H9 (cell line): ENCODE data around the gene TERB1. TPM values are rescaled to one million over a fixed set of nuclear protein-coding genes. Genes with fewer than 3 reads are reported as not detected.
A peak's percentile ranks its signal among the peaks of the same experiment; 100 is the strongest.

Experiments
- DNase-seq: peaks from one replicate; pipeline ENCODE4 v3.0.0-alpha.2; 2017
- H2AFZ ChIP-seq: one replicate; pipeline ENCODE4 v1.6.1; 2013; ENCODE audit warnings: mild to moderate bottlenecking, low read length, control low read depth, moderate library complexity
- H2AK5ac ChIP-seq: 2 replicates; pipeline ENCODE4 v1.6.1; 2013; ENCODE audit warnings: low read length, control low read depth, mixed read lengths; ENCODE audit not compliant: insufficient read length
- H2BK120ac ChIP-seq: one replicate; pipeline ENCODE4 v1.6.1; 2013; ENCODE audit warnings: low read depth, mild to moderate bottlenecking, low read length, control low read depth, inconsistent platforms; ENCODE audit not compliant: poor library complexity, severe bottlenecking
- H2BK12ac ChIP-seq: 2 replicates; pipeline ENCODE4 v1.6.1; 2013; ENCODE audit warnings: low read length, control low read depth, mixed read lengths, low read depth; ENCODE audit not compliant: insufficient read length
- H2BK15ac ChIP-seq: 2 replicates; pipeline ENCODE4 v1.6.1; 2013; ENCODE audit warnings: low read depth, low read length, control low read depth
- H2BK20ac ChIP-seq: one replicate; pipeline ENCODE4 v1.6.1; 2013; ENCODE audit warnings: low read depth, mild to moderate bottlenecking, low read length, control low read depth, inconsistent platforms; ENCODE audit not compliant: poor library complexity, severe bottlenecking
- H2BK5ac ChIP-seq: 2 replicates; pipeline ENCODE4 v1.6.1; 2013; ENCODE audit warnings: low read length, control low read depth, mixed read lengths; ENCODE audit not compliant: insufficient read length
- H3K14ac ChIP-seq: 2 replicates; pipeline ENCODE4 v1.6.1; 2013; ENCODE audit warnings: low read length, control low read depth; ENCODE audit not compliant: insufficient read depth
- H3K18ac ChIP-seq: 2 replicates; pipeline ENCODE4 v1.6.1; 2013; ENCODE audit warnings: low read depth, mild to moderate bottlenecking, mixed read lengths, low read length, control low read depth; ENCODE audit not compliant: insufficient read length
- H3K23ac ChIP-seq: 2 replicates; pipeline ENCODE4 v1.6.1; 2013; ENCODE audit warnings: low read length, control low read depth, mixed read lengths, low read depth; ENCODE audit not compliant: insufficient read length
- H3K23me2 ChIP-seq: 2 replicates; pipeline ENCODE4 v1.6.1; 2013; ENCODE audit warnings: low read depth, mild to moderate bottlenecking, mixed read lengths, low read length, control low read depth; ENCODE audit not compliant: insufficient read length, poor library complexity, severe bottlenecking
- H3K27ac ChIP-seq: 2 replicates; pipeline ENCODE4 v1.5.1; 2013; ENCODE audit warnings: low read length, control low read depth, mixed read lengths, low read depth; ENCODE audit not compliant: insufficient read length
- H3K27me3 ChIP-seq: 2 replicates; pipeline ENCODE4 v1.6.1; 2013; ENCODE audit warnings: low read length, control low read depth, inconsistent platforms; ENCODE audit not compliant: insufficient read depth
- H3K4ac ChIP-seq: 2 replicates; pipeline ENCODE4 v1.6.1; 2013; ENCODE audit warnings: low read depth, mild to moderate bottlenecking, control low read depth, inconsistent platforms, low read length, moderate library complexity
- H3K4me1 ChIP-seq: 2 replicates; pipeline ENCODE4 v1.6.1; 2013; ENCODE audit warnings: low read length, control low read depth, inconsistent platforms; ENCODE audit not compliant: insufficient read depth
- H3K4me2 ChIP-seq: 2 replicates; pipeline ENCODE4 v1.6.1; 2013; ENCODE audit warnings: low read length, control low read depth, mixed read lengths; ENCODE audit not compliant: insufficient read length, insufficient read depth
- H3K56ac ChIP-seq: 2 replicates; pipeline ENCODE4 v1.6.1; 2013; ENCODE audit warnings: low read depth, mild to moderate bottlenecking, mixed read lengths, low read length, control low read depth; ENCODE audit not compliant: insufficient read length
- H3K79me1 ChIP-seq: 2 replicates; pipeline ENCODE4 v1.6.1; 2013; ENCODE audit warnings: low read depth, mild to moderate bottlenecking, moderate library complexity, low read length, control low read depth, inconsistent platforms; ENCODE audit not compliant: insufficient read depth, poor library complexity, severe bottlenecking
- H3K79me2 ChIP-seq: 2 replicates; pipeline ENCODE4 v1.6.1; 2013; ENCODE audit warnings: low read length, control low read depth, inconsistent platforms; ENCODE audit not compliant: insufficient read depth
- H3K9ac ChIP-seq: 2 replicates; pipeline ENCODE4 v1.6.1; 2013; ENCODE audit warnings: low read length, control low read depth, mixed read lengths; ENCODE audit not compliant: insufficient read length; ENCODE audit errors: extremely low read depth
- H3K9me3 ChIP-seq: one replicate; pipeline ENCODE4 v1.6.1; 2013; ENCODE audit warnings: low read depth, low read length, inconsistent platforms; ENCODE audit not compliant: control insufficient read depth
- H3T11ph ChIP-seq: one replicate; pipeline ENCODE4 v1.6.1; 2013; ENCODE audit warnings: mild to moderate bottlenecking, low read length, control low read depth, inconsistent platforms
- H4K20me1 ChIP-seq: one replicate; pipeline ENCODE4 v1.6.1; 2013; ENCODE audit not compliant: control insufficient read depth, insufficient read length, insufficient read depth
- H4K5ac ChIP-seq: 2 replicates; pipeline ENCODE4 v1.6.1; 2013; ENCODE audit warnings: low read depth, mild to moderate bottlenecking, mixed read lengths, low read length, control low read depth; ENCODE audit not compliant: insufficient read length
- H4K8ac ChIP-seq: replicated peaks from 2 replicates; pipeline ENCODE4 v1.6.1; 2013; ENCODE audit warnings: low read length, control low read depth, mixed read lengths, low read depth; ENCODE audit not compliant: insufficient read length
- H4K91ac ChIP-seq: 2 replicates; pipeline ENCODE4 v1.6.1; 2013; ENCODE audit warnings: low read depth, mild to moderate bottlenecking, moderate library complexity, mixed read lengths, low read length, control low read depth; ENCODE audit not compliant: insufficient read length
- H3K27ac Mint-ChIP-seq, 3 experiments: 2 replicates in 2 of 3; 3 replicates in 1 of 3; pipeline ENCODE4 v1.8.0; 2020 to 2021; ENCODE audit warnings: mixed read lengths in 3 of 3, mild to moderate bottlenecking in 1 of 3, moderate library complexity in 1 of 3
- H3K27me3 Mint-ChIP-seq: 2 replicates; pipeline ENCODE4 v1.8.0; 2021; ENCODE audit warnings: low read depth, mild to moderate bottlenecking, moderate library complexity, mixed read lengths
- H3K36me3 Mint-ChIP-seq, 3 experiments: 2 replicates in 2 of 3; 3 replicates in 1 of 3; pipeline ENCODE4 v1.8.0; 2020 to 2021; ENCODE audit warnings: low read depth in 3 of 3, mixed read lengths in 3 of 3; ENCODE audit not compliant: insufficient read depth in 1 of 3
- H3K4me1 Mint-ChIP-seq, 2 experiments: 2 replicates each; pipeline ENCODE4 v1.8.0; 2020; ENCODE audit warnings: mixed read lengths in 2 of 2
- H3K4me3 Mint-ChIP-seq, 2 experiments: 2 replicates in 1 of 2; 3 replicates in 1 of 2; pipeline ENCODE4 v1.8.0; 2020 to 2021; ENCODE audit warnings: mild to moderate bottlenecking in 2 of 2, mixed read lengths in 2 of 2, moderate library complexity in 1 of 2
- H3K9me3 Mint-ChIP-seq, 2 experiments: 2 replicates in 1 of 2; 3 replicates in 1 of 2; pipeline ENCODE4 v1.8.0; 2020; ENCODE audit warnings: mild to moderate bottlenecking in 2 of 2, mixed read lengths in 2 of 2, moderate library complexity in 1 of 2
- WGBS: extraction: QIAGEN DNeasy Blood & Tissue Kit; methylation state at CpG from one replicate; pipeline ENCODE4 v1.1.7; 2013; ENCODE audit warnings: missing lambda C conversion rate, low lambda C conversion rate, mixed read lengths; ENCODE audit not compliant: insufficient read length; ENCODE audit errors: extremely low coverage; 5-methylcytosine and 5-hydroxymethylcytosine counted together
- total RNA-seq: library from RNA; stranded (reverse); gene quantifications from 2 replicates; pipeline ENCODE4 v1.2.1, GENCODE V29; 2021
- TF ChIP-seq, protein P1 (sequence below): fragments of 200-600 bp; sonication (generic); conservative IDR thresholded peaks from 3 replicates; pipeline ENCODE4 v1.8.0; 2021; ENCODE audit warnings: antibody characterized with exemption, mild to moderate bottlenecking

The TERB1 gene
- total RNA-seq, 1 experiment from 2014 or later = not detected

DNA sequence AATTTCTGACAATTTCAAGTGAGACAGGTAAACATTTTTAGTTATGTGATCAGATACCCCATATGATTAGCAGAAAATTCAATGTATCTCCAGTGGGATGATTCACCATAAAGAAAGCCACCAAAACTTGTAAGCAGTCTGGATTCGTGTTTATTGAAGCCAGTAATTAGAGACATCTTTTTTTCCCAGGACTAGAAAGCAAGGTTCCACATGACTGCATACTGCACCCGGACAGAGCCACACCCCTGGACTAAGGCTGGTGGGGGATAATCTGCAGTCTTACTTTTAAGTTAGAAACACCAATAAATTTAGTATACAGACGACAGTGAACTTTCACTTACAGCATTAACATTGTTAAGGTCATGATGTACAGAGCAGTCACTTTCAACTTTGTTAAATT is 80.6 kb downstream of the TERB1 start:
- DNase-seq = no peak
- Histone ChIP-seq H4K20me1 (no peaks in the 10 kb centered on the region), H3K27me3 (no peaks in the 10 kb centered on the region), H4K91ac (no peak overlapping the region), H2AFZ (no peak overlapping the region), H3K23ac (no peak overlapping the region), H2BK12ac (no peak overlapping the region), H3K9me3 (no peaks in the 10 kb centered on the region), H3K18ac (no peak overlapping the region), H3K4me1 (no peaks in the 10 kb centered on the region), H3K79me2 (no peaks in the 10 kb centered on the region), H4K5ac (no peak overlapping the region), H3K4ac (no peak overlapping the region), H3K23me2 (no peaks in the 10 kb centered on the region), H2BK120ac (no peak overlapping the region), H3T11ph (no peak overlapping the region), H2AK5ac (no peak overlapping the region), H3K9ac (no peak overlapping the region), H4K8ac (no peak overlapping the region), H3K14ac (no peak overlapping the region), H2BK20ac (no peak overlapping the region), H3K56ac (no peak overlapping the region), H2BK5ac (no peak overlapping the region), H3K4me2 (no peak overlapping the region), H3K79me1 (no peaks in the 10 kb centered on the region), H3K27ac (no peak overlapping the region), H2BK15ac (no peak overlapping the region)
- peaks cover 28 to 70% (median 49%) of the 10 kb centered on the region in 3 experiments; a peak in 6 of 7 replicates for H3K36me3 Mint-ChIP-seq
- no CpG with 5 or more reads among the region's 3 CpGs for WGBS
- H3K4me1 Mint-ChIP-seq = peaks cover 0 to 6% of the 10 kb centered on the region in 2 experiments; a peak in 1 of 4 replicates
- H3K4me3 Mint-ChIP-seq = no peak overlapping the region
- no peaks in the 10 kb centered on the region for H3K27me3 Mint-ChIP-seq
- peak overlapping the region in 1 of 3 experiments; percentile 58; a peak in 1 of 7 replicates for H3K27ac Mint-ChIP-seq
- TF ChIP-seq, protein P1, sequence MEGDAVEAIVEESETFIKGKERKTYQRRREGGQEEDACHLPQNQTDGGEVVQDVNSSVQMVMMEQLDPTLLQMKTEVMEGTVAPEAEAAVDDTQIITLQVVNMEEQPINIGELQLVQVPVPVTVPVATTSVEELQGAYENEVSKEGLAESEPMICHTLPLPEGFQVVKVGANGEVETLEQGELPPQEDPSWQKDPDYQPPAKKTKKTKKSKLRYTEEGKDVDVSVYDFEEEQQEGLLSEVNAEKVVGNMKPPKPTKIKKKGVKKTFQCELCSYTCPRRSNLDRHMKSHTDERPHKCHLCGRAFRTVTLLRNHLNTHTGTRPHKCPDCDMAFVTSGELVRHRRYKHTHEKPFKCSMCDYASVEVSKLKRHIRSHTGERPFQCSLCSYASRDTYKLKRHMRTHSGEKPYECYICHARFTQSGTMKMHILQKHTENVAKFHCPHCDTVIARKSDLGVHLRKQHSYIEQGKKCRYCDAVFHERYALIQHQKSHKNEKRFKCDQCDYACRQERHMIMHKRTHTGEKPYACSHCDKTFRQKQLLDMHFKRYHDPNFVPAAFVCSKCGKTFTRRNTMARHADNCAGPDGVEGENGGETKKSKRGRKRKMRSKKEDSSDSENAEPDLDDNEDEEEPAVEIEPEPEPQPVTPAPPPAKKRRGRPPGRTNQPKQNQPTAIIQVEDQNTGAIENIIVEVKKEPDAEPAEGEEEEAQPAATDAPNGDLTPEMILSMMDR = no peak
- no peaks in the 10 kb centered on the region for H3K9me3 Mint-ChIP-seq
